HL-60/S4 (cell line): ENCODE measurements around the gene KRTAP5-10.
"Not testable (repeated sequence)": the region's sequence is repeated elsewhere in the genome, so short reads cannot be mapped to it uniquely, and the experiment has no call there.

Source experiments
- in situ Hi-C: fragments of 300-500 bp; cut with MboI; formaldehyde crosslinking; loops from 2 replicates; pipeline ENCODE4 v1.14.3; 2022; ENCODE audit warnings: low sequenced_read_pairs

KRTAP5-10 gene

DNA sequence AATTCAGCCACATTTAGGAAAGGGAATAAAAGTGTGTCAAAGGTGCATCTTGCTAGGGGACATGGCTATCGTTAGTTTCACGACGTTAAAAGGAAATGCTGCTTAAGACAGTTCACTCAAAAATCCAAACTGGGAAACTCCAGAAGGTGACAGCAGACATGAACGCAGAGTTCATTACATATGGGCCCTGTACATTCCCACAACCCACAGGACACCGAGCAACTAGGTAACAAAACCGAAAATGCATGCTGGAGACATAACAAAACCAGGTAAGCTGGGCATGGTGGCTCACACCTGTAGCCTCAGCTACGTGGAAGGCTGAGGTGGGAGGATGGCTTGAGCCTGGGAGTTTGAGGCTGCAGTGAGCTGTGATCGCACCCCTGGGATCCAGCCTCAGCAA, 2.3 kb downstream of the KRTAP5-10 start:
- in situ Hi-C loops, result not testable (repeated sequence)

DNA sequence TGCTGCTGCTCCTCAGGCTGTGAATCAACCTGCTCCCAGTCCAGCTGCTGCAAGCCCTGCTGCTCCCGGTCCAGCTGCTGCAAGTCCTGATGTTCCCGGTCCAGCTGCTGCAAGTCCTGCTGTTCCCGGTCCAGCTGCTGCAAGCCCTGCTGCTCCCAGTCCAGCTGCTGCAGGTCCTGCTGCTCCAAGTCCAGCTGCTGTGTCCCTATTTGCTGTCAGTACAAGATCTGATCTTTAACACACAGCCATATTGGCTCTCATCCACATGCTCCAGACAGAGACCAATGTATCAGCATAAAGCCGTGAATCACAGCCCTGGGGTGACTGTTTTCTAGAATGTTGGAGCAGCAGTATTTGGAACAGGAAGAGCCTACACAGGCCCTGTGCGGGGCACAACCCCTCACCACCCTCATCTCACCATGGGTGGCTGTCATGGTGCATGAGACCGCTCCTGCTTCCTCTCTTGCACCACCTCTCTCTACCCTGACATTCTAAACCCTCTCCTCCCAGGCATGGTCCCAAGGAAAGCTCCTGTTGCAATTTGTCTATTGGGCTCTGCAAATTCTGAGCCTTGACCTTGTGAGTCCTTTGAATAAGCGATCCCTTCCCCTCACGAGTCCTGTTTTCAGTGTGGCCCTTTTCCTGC, 3.5 kb downstream of the KRTAP5-10 start:
- in situ Hi-C loops, result no loop called here

DNA sequence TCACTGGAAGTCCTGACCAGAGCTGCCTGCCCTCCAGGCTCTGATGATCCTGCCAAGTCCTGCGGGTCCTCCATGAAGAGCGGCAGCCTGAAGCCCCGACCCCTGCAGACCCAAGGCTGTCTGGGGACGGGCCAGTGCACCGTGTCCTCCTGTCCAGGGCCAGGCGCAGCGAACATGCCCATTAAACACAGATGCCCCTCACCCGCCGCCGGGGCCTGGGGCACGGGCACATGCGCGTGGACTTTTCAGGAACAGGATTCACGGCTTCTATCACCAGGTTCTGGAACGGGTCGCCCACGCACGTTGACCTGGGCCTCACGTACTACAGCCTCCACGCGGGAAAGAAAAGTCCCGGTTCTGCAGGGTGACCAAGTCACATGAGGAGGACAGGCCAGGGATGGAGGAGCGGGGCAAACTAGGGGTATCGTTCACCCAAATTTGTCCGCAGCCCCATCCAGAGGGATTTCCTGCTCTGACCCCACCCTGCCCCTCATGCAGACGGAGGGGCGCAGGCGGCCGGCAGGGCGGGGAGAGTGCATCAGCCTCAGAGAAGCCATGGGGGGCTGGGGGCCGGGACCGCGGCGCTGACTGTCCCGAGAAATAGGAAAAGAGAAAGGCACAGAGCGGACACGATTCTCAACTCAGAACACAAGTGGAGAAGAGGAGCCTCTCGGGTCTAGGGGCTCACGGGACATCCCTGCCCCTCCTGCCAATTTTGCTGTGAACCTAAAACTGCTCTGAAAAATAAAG, 5.9 kb downstream of the KRTAP5-10 start:
- in situ Hi-C loops, result not testable (repeated sequence)

DNA sequence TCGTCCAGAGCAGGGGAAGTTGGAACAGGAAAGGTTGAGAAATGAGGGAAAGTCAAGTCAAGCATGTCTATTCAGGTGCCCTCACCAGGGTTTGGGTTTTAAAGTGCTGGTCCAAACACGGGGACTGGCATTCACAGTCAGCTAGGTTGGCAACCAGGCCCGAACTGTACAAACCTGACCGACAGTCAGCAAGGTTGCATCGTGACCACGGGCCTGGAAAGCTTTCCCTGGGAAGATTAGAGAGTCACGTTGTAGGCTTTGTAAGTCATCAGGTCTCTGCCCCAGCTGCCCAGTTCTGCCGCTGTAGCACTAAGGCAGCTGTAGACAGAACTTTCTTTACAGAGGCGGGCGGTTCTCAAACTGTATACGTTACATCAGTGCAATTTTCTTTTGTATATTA, 7.4 kb downstream of the KRTAP5-10 start:
- in situ Hi-C loops, result no loop called here

DNA sequence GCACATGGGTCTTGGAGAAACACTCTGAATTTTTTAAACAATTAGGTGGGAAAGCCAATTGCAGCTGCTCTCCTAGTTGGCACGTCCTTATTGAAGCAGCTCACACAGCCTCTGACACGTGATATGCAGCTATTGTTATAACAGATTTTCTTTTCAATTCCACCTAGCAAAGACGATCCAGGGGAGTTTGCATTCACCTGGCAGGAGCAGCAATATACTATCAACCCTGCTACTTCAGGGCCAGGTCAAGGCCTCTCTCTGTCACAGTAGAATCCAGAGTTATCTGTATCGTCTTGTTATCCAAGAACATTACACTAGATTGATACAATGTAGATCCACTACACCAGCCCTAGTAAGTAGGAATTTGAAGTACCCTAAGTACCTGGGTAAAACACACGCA, 9.1 kb downstream of the KRTAP5-10 start:
- in situ Hi-C loops, result no loop called here

DNA sequence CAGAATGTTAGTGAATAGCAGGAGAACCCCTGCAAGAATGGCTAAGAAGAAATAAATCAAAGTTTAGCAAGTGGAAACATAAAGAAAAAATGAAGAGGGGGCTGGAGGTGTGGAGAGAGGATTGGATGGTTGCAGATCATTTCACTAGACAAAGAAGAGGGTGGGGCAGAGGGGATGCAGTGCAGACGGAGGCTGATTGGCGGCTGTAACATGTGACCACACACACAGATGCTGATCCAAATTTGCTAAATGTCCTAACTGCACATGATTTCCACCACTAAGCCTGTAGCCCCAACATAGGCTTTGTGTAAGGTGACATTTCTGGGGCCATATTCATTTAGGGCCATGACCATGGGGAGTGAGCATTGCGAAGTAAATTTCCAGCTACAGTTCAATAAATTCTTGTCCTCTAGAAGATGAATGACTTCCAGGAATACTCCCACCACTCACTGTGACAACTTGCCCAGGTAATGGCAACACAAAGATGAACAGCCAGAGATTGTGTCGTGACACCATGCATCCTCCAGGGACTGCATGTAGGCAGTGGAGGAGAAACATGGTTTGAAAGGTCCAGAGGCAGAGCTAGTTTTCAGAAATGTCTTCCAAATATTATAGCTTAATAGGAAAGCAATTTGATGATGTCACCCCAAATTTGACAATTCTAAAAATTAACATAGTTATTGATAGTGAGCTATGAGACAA, 10.5 kb downstream of the KRTAP5-10 start:
- in situ Hi-C loops, result no loop called here

DNA sequence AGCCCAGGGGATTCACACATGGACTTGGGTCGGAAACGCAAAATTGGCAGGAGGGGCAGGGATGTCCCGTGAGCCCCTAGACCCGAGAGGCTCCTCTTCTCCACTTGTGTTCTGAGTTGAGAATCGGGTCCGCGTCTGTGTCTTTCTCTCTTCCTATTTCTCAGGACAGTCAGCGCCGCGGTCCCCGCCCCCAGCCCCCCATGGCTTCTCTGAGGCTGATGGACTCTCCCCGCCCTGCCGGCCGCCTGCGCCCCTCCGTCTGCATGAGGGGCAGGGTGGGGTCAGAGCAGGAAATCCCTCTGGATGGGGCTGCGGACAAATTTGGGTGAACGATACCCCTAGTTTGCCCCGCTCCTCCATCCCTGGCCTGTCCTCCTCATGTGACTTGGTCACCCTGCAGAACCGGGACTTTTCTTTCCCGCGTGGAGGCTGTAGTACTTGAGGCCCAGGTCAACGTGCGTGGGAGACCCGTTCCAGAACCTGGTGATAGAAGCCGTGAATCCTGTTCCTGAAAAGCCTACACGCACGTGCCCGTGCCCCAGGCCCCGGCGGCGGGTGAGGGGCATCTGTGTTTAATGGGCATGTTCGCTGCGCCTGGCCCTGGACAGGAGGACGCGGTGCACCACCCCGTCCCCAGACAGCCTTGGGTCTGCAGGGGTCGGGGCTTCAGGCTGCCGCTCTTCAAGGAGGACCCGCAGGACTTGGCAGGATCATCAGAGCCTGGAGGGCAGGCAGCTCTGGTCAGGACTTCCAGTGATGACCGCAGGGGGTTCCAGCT, 11.5 kb downstream of the KRTAP5-10 start:
- in situ Hi-C loops, result not testable (repeated sequence)

DNA sequence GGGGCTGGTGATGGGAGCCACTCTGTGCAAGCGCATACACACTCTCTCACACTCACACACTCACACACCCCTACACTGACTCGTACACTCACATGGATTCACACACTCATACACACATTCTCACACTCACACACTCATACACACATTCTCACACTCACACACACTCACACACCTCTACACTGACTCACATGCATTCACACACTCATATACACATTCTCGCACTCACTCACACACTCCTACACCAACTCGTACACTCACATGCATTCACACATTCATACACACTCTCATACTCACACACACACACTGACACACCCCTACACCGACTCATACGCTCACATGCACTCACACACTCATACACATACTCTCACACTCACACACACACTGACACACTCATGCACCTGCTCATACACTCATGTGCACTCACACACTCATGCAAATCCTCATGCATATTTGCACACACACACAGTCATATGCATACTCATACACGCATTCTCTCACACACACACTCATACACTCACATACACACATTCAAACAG, 12.2 kb downstream of the KRTAP5-10 start:
- in situ Hi-C loops, result no loop called here

DNA sequence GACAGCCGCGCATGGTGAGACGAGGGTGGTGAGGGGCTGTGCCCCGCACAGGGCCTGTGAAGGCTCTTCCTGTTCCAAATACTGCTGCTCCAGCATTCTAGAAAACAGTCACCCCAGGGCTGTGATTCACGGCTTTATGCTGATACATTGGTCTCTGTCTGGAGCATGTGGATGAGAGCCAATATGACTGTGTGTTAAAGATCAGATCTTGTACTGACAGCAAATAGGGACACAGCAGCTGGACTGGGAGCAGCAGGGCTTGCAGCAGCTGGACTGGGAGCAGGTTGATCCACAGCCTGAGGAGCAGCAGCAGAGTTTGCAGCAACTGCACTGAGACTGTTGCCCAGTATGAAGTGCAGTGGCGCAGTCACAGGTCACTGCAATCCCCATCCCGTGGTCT, 14.2 kb downstream of the KRTAP5-10 start:
- in situ Hi-C loops, result not testable (repeated sequence)

DNA sequence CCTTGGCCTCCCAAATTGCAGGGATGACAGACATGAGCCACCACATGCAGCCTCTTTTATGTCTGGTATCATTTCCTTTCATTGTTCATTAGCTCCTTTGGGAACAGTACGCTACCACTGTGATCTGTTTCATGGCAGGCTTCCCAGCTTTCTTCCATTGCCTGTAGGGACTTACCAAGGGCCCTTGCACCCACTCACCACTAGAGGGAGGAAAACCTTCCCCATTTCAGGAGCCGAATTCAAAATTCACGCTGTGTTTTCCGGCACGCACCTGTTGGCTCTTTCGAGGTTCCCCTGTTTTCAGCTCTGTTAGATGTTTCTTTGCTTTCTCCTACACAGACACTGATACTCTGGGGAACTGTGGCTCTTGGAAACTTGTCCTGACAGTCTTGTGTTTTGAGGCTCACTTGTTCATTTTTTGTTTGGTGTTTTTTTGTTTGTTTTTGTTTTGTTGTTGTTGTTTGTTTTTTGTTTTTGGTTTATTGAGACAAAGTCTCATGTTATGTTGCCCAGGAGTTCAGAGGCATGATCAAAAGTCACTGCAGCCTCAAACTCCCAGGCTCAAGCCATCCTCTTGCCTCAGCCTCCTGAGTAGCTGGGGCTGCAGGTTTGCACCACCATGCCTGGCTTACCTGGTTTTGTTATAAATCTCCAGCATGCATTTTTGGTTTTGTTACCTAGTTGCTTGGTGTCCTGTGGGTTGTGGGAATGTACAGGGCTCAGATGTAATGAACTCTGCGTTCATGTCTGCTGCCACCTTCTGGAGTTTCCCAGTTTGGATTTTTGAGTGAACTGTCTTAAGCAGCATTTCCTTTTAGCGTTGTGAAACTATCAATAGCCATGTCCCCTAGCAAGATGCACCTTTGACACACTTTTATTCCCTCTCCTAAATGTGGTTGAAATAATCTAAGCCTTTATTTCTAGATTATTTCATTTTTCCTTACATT, 15.0 kb downstream of the KRTAP5-10 start:
- in situ Hi-C loops, result no loop called here

DNA sequence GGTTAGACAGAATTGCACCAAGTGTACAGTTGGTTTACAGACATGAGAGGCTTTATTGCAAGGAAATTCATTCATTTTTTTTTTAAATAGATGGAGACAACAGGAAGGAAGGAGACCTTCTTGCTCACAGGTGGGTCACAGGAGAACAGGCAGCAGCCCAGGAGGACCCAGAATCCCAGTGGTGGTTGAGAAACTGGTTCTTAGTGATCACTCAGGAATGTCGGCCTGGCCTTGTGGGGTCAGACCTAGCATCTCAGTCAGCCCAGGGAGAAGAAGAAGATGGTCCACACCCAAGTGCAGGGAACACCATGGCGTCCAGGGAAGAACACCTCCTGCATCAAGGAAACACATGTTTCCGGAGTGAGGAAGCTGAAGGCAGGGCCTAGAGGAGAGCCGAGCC, 16.5 kb downstream of the KRTAP5-10 start:
- in situ Hi-C loops, result no loop called here

DNA sequence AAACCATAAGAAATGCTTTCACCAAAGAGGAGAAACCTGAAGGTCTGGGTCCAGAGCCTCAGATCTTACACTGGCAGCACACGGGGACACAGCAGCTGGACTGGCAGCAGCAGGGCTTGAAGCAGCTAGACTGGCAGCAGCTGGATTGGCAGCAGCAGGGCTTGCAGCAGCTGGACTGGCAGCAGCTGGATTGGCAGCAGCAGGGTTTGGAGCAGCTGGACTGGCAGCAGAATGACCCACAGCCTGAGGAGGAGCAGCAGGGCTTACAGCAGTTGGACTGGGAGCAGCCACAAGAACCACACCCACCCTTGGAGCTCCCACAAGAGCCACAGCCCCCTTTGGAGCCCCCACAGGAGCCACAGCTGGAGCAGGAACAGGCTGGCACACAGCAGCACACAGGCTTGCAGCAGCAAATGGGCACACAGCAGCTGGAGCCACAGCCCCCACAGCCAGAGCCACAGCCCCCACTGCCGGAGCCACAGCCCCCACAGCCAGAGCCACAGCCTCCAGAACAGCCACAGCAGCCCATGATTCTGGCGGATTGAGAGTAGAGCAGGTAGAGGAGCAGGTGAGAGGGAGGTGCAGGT, 17.0 kb downstream of the KRTAP5-10 start, which contains the start of gene KRTAP5-11:
TSS of gene KRTAP5-11 (minus strand) at position 567 of the 587 bp plus-strand sequence. CDS start at position 529, 38 bp downstream.
- in situ Hi-C loops, result no loop called here

DNA sequence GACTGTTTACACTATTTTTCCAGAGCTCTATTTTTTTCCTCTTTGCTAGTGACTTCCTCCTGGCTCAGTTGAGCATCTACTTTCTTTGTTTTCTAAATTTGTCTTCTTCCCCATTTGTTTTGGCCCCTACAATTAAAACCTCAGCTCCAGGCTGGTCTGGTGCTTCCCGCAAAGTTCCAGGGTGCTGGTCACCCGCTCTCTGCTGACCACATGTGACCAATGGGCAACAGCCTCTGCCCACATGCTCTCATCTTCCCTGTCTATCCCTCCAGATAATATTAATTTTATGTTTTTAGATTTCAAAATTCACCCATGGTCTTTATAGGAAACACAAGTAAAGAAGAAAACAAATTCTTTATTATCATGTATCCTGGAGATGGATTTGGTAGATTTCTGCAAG, 17.6 kb downstream of the KRTAP5-10 start:
- in situ Hi-C loops, result not testable (repeated sequence)

DNA sequence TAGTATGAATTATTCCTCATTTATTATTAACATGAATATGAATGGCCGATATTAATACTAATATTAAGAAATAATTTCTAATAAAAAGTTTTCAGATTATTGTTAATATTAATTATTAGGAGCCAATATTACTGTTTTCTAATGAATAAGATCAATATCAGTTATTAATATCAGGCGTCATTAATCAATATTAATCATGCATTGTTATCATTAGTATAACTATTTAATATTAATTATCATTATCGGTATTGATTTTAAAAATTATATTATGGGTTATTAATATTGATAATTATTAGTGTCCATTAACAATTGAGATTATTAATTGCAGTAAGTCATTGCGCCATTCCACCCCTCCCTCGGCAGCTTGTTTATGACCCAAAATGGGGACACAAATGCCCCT, 20.3 kb downstream of the KRTAP5-10 start:
- in situ Hi-C loops, result not testable (repeated sequence)

DNA sequence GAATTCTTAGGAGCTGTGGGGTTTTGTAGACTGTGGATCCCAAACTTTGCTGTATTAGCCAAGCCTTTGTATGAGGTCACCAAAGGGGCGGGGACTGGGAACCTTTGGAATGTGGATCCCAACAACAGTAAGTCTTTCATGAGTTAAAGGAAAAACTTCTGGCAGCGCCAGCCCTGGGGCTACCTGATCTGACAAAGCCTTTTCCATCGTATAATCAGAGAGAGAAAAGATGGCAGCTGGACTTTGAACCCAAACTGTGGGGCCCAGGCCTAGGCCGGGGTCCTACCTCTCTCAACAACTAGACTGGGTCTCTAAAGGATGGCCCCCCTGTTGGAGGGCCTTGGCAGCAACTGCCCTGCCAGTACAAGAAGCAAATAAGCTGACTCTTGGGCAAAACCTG, 23.0 kb downstream of the KRTAP5-10 start:
- in situ Hi-C loops, result not testable (repeated sequence)

DNA sequence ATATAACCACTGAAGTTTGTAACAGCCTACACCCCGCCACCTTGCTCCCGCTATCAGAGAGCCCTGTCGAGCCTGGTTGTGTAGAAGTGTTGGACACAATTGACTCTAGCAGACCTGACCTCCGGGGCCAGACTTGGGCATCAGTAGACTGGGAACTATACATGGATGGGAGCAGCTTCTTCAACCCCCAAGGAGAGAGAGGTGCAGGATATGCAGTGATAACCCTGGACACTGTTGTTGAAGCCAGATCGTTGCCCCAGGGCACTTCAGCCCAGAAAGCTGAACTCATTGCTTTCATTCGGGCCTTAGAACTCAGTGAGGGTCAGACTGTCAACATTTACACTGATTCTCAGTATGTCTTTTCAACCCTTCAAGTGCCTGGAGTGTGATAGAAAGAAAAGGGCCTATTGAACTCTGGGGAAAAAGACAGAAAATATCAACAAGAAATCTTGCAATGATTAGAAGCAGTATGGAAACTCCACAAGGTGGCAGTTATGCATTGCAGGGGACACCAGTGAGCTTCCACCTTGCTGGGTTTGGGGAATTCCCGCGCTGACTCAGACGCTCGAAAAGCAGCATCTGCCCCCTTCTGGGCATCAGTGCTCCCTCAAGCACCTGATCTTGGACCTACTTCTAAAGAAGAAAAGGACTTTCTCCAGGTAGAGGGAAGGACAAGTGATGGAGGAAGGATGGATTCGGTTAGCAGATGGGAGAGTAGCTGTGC, 23.6 kb downstream of the KRTAP5-10 start:
- in situ Hi-C loops, result not testable (repeated sequence)

DNA sequence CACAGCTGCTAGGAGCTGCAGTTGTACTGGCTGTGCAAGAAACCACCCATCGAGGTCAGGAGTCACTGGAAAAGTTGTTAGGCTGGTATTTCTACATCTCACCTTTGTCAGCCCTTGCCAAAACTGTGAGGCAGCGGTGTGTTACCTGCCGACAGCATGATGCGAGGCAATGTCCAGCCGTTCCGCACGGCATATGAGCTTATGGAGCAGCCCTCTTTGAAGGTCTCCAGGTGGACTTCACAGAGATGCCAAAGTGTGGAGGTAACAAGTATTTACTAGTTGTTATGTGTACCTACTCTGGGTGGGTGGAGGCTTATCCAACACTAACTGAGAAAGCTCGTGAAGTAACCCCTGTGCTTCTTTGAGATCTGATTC, 24.2 kb downstream of the KRTAP5-10 start:
- in situ Hi-C loops, result not testable (repeated sequence)

DNA sequence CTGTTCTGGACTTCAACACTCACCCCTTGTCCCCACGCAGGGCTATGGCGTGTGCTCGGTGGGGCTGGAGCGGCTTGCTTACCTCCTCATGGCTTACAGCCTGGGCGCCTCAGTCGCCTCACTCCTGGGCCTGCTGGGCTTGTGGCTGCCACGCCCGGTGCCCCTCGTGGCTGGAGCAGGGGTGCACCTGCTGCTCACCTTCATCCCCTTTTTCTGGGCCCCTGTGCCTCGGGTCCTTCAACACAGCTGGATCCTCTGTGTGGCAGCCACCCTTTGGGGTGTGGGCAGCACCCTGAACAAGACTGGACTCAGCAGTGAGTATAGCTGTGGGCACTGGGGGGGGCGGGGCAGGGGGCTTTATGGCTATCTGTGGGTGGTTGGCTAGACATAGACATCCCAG, 37.9 kb downstream of the KRTAP5-10 start:
- in situ Hi-C loops, result not testable (repeated sequence)
